ENCODE results near the gene CSMD2.

CSMD2 gene

GRCh38 chr1:33997127-33998036 is 167.6 kb downstream of the CSMD2 start:
- Histone ChIP-seq H3K9me3 (ENCODE audit: insufficient read depth, low read depth, low read length) (no peaks in the 10 kb centered on the region), H3K36me3 (ENCODE audit: insufficient read depth, low read length) (no peaks in the 10 kb centered on the region), H3K27me3 (ENCODE audit: insufficient read depth, low read length) (no peaks in the 10 kb centered on the region), H3K27ac (ENCODE audit: low read depth, low read length) (no peak overlapping the region), H3K4me1 (ENCODE audit: insufficient read depth, low read length) (peaks cover 10% of the 10 kb centered on the region; the same call in 1 of the 2 replicates), H3K4me3 (ENCODE audit: low read length) (no peak overlapping the region), H3K9ac (ENCODE audit: low read depth, low read length) (no peak overlapping the region)
- WGBS = 90% methylated on average over 13 of the region's 13 CpGs

- no peak overlapping the region for H3K4me3 ChIP-seq (ENCODE audit: low read length)
- H3K27me3 ChIP-seq (ENCODE audit: insufficient read depth, low read length) = no peaks in the 10 kb centered on the region
- WGBS = 96% methylated on average over 5 of the region's 5 CpGs
- H3K27ac ChIP-seq (ENCODE audit: low read depth, low read length) = no peak overlapping the region
- no peaks in the 10 kb centered on the region for H3K36me3 ChIP-seq (ENCODE audit: insufficient read depth, low read length)
- no peaks in the 10 kb centered on the region for H3K9me3 ChIP-seq (ENCODE audit: insufficient read depth, low read depth, low read length)
- H3K9ac ChIP-seq (ENCODE audit: low read depth, low read length) = no peak overlapping the region
- peaks cover 10% of the 10 kb centered on the region; the same call in 1 of the 2 replicates for H3K4me1 ChIP-seq (ENCODE audit: insufficient read depth, low read length)
Observed at GRCh38 chr1:33996281-33996680, 168.7 kb downstream of the CSMD2 start.

- no peaks in the 10 kb centered on the region for H3K27me3 ChIP-seq (ENCODE audit: insufficient read depth, low read length)
- no peak overlapping the region for H3K9ac ChIP-seq (ENCODE audit: low read depth, low read length)
- no peak overlapping the region for H3K4me3 ChIP-seq (ENCODE audit: low read length)
- no peak overlapping the region for H3K27ac ChIP-seq (ENCODE audit: low read depth, low read length)
- no peaks in the 10 kb centered on the region for H3K36me3 ChIP-seq (ENCODE audit: insufficient read depth, low read length)
- peaks cover 9% of the 10 kb centered on the region; the same call in 1 of the 2 replicates for H3K4me1 ChIP-seq (ENCODE audit: insufficient read depth, low read length)
- no peaks in the 10 kb centered on the region for H3K9me3 ChIP-seq (ENCODE audit: insufficient read depth, low read depth, low read length)
- 94% methylated on average over 4 of the region's 4 CpGs for WGBS
Observed at GRCh38 chr1:33993301-33993700, 171.7 kb downstream of the CSMD2 start.

GRCh38 chr1:33990281-33990680 is 174.7 kb downstream of the CSMD2 start:
- Histone ChIP-seq H3K36me3 (ENCODE audit: insufficient read depth, low read length) (no peaks in the 10 kb centered on the region), H3K9me3 (ENCODE audit: insufficient read depth, low read depth, low read length) (no peaks in the 10 kb centered on the region), H3K27me3 (ENCODE audit: insufficient read depth, low read length) (no peaks in the 10 kb centered on the region), H3K9ac (ENCODE audit: low read depth, low read length) (no peak overlapping the region), H3K27ac (ENCODE audit: low read depth, low read length) (no peak overlapping the region), H3K4me1 (ENCODE audit: insufficient read depth, low read length) (no peaks in the 10 kb centered on the region; the same call in 1 of the 2 replicates), H3K4me3 (ENCODE audit: low read length) (no peak overlapping the region)
- WGBS = 100% methylated on average over 3 of the region's 3 CpGs

- no peaks in the 10 kb centered on the region for H3K36me3 ChIP-seq (ENCODE audit: insufficient read depth, low read length)
- no peaks in the 10 kb centered on the region for H3K9me3 ChIP-seq (ENCODE audit: insufficient read depth, low read depth, low read length)
- H3K9ac ChIP-seq (ENCODE audit: low read depth, low read length) = no peak overlapping the region
- H3K27me3 ChIP-seq (ENCODE audit: insufficient read depth, low read length) = no peaks in the 10 kb centered on the region
- H3K27ac ChIP-seq (ENCODE audit: low read depth, low read length) = no peak overlapping the region
- no peak overlapping the region for H3K4me3 ChIP-seq (ENCODE audit: low read length)
- WGBS = 80% methylated on average over 3 of the region's 3 CpGs
- no peaks in the 10 kb centered on the region; the same call in 1 of the 2 replicates for H3K4me1 ChIP-seq (ENCODE audit: insufficient read depth, low read length)
Observed at GRCh38 chr1:33988161-33988560, 176.9 kb downstream of the CSMD2 start.

- H3K36me3 ChIP-seq (ENCODE audit: insufficient read depth, low read length) = no peaks in the 10 kb centered on the region
- H3K27ac ChIP-seq (ENCODE audit: low read depth, low read length) = no peak overlapping the region
- H3K4me3 ChIP-seq (ENCODE audit: low read length) = no peak overlapping the region
- no peaks in the 10 kb centered on the region for H3K27me3 ChIP-seq (ENCODE audit: insufficient read depth, low read length)
- no peaks in the 10 kb centered on the region for H3K9me3 ChIP-seq (ENCODE audit: insufficient read depth, low read depth, low read length)
- WGBS = 90% methylated on average over 5 of the region's 5 CpGs
- H3K9ac ChIP-seq (ENCODE audit: low read depth, low read length) = no peak overlapping the region
- no peaks in the 10 kb centered on the region; the same call in 1 of the 2 replicates for H3K4me1 ChIP-seq (ENCODE audit: insufficient read depth, low read length)
Observed at GRCh38 chr1:33986390-33987095, 178.5 kb downstream of the CSMD2 start.

GRCh38 chr1:33985656-33986055 is 179.4 kb downstream of the CSMD2 start:
- 94% methylated on average over 4 of the region's 4 CpGs for WGBS
- no peaks in the 10 kb centered on the region for H3K9me3 ChIP-seq (ENCODE audit: insufficient read depth, low read depth, low read length)
- no peaks in the 10 kb centered on the region; the same call in 1 of the 2 replicates for H3K4me1 ChIP-seq (ENCODE audit: insufficient read depth, low read length)
- no peaks in the 10 kb centered on the region for H3K27me3 ChIP-seq (ENCODE audit: insufficient read depth, low read length)
- no peak overlapping the region for H3K4me3 ChIP-seq (ENCODE audit: low read length)
- no peaks in the 10 kb centered on the region for H3K36me3 ChIP-seq (ENCODE audit: insufficient read depth, low read length)
- no peak overlapping the region for H3K27ac ChIP-seq (ENCODE audit: low read depth, low read length)
- no peak overlapping the region for H3K9ac ChIP-seq (ENCODE audit: low read depth, low read length)

- no peak overlapping the region for H3K9ac ChIP-seq (ENCODE audit: low read depth, low read length)
- H3K4me3 ChIP-seq (ENCODE audit: low read length) = no peak overlapping the region
- no peaks in the 10 kb centered on the region for H3K9me3 ChIP-seq (ENCODE audit: insufficient read depth, low read depth, low read length)
- no peak overlapping the region for H3K27ac ChIP-seq (ENCODE audit: low read depth, low read length)
- no peaks in the 10 kb centered on the region for H3K27me3 ChIP-seq (ENCODE audit: insufficient read depth, low read length)
- no peaks in the 10 kb centered on the region; the same call in 1 of the 2 replicates for H3K4me1 ChIP-seq (ENCODE audit: insufficient read depth, low read length)
- 90% methylated on average over 13 of the region's 13 CpGs for WGBS
- no peaks in the 10 kb centered on the region for H3K36me3 ChIP-seq (ENCODE audit: insufficient read depth, low read length)
Observed at GRCh38 chr1:33984906-33985565, 180.0 kb downstream of the CSMD2 start.

GRCh38 chr1:33982419-33982818 is 182.6 kb downstream of the CSMD2 start:
- Histone ChIP-seq H3K27ac (ENCODE audit: low read depth, low read length) (no peak overlapping the region), H3K27me3 (ENCODE audit: insufficient read depth, low read length) (no peaks in the 10 kb centered on the region), H3K9me3 (ENCODE audit: insufficient read depth, low read depth, low read length) (no peaks in the 10 kb centered on the region), H3K9ac (ENCODE audit: low read depth, low read length) (no peak overlapping the region), H3K36me3 (ENCODE audit: insufficient read depth, low read length) (no peaks in the 10 kb centered on the region), H3K4me1 (ENCODE audit: insufficient read depth, low read length) (no peaks in the 10 kb centered on the region; the same call in 1 of the 2 replicates), H3K4me3 (ENCODE audit: low read length) (no peak overlapping the region)
- 97% methylated on average over 5 of the region's 5 CpGs for WGBS

GRCh38 chr1:33979341-33979740 is 185.7 kb downstream of the CSMD2 start:
- Histone ChIP-seq H3K9ac (ENCODE audit: low read depth, low read length) (no peak overlapping the region), H3K27ac (ENCODE audit: low read depth, low read length) (no peak overlapping the region), H3K9me3 (ENCODE audit: insufficient read depth, low read depth, low read length) (no peaks in the 10 kb centered on the region), H3K36me3 (ENCODE audit: insufficient read depth, low read length) (no peaks in the 10 kb centered on the region), H3K4me3 (ENCODE audit: low read length) (no peak overlapping the region), H3K27me3 (ENCODE audit: insufficient read depth, low read length) (no peaks in the 10 kb centered on the region), H3K4me1 (ENCODE audit: insufficient read depth, low read length) (no peaks in the 10 kb centered on the region)
- 93% methylated on average over 4 of the region's 4 CpGs for WGBS

- no peak overlapping the region for H3K9ac ChIP-seq (ENCODE audit: low read depth, low read length)
- no peak overlapping the region for H3K27ac ChIP-seq (ENCODE audit: low read depth, low read length)
- no peaks in the 10 kb centered on the region for H3K36me3 ChIP-seq (ENCODE audit: insufficient read depth, low read length)
- H3K27me3 ChIP-seq (ENCODE audit: insufficient read depth, low read length) = no peaks in the 10 kb centered on the region
- 93% methylated on average over 3 of the region's 3 CpGs for WGBS
- H3K9me3 ChIP-seq (ENCODE audit: insufficient read depth, low read depth, low read length) = no peaks in the 10 kb centered on the region
- no peak overlapping the region for H3K4me3 ChIP-seq (ENCODE audit: low read length)
- H3K4me1 ChIP-seq (ENCODE audit: insufficient read depth, low read length) = peaks cover 6% of the 10 kb centered on the region; the same call in 1 of the 2 replicates
Observed at GRCh38 chr1:33975961-33976360, 189.1 kb downstream of the CSMD2 start.

Measured in HUES64 (cell line).